HG02840 (cell line): ENCODE data around the gene ADAMTS17.

Source experiments
- ATAC-seq: cut with Tn5 transposase; IDR thresholded peaks from one replicate; pipeline ENCODE4 v1.9.1; 2021; ENCODE audit warnings: mild to moderate bottlenecking, moderate library complexity, moderate number of reproducible peaks; ENCODE audit not compliant: unreplicated experiment, low FRiP score

ADAMTS17 gene

GRCh38 chr15:100252779-100253417 lies 88.9 kb downstream of the ADAMTS17 start:
- ATAC-seq, result no peak

- no peak for ATAC-seq
Measured at GRCh38 chr15:100252359-100252758, 89.4 kb downstream of the ADAMTS17 start.

DNA sequence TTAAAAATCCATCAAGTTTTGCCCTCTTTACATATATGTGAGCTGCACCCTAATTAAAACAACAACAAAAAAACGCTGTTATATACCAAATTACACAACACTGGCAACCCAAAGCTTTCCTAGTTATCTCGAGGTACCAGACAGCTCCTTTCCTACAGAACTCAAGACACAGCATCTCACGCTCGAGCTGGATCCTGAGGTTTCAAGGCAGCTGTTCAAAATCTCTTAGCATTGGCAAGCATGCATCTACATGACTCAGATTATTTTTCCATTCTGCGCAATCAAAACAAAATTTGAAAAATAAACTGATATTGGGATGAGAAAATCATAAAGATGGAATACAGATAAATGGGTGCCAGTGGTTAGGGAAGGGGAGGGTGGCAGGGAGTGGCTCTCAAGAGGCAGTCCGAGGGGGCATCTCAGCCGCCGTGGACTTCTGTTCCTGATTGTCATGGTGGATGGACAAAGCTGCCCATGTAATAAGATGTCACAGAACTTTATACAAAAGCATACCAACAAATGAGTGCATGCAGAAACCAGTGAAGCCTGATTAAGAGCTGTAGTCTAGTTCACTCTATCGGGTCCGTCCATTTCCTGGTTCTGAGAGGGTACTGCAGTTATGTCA lies 91.5 kb downstream of the ADAMTS17 start:
- ATAC-seq, result no peak

GRCh38 chr15:100249096-100249815 lies 92.5 kb downstream of the ADAMTS17 start:
- no peak for ATAC-seq

DNA sequence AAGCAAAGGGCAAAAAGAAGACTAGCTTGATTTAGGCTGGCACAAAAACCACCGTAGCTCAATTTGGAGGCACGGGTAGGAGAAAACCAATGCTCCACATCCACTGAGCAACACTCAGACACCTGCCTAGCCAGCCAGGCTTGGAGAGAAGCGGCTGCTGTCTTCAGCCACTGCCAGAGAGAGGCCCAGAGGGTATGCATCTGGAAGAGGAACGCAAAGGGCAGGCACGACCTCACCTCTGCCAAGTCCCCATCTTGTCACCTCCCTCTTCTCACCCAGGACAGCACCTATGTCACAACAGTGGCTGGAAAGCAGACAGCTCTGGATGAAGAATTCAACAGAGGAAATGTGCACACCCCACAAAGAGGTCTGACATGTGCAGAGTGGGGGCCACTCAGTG lies 93.5 kb downstream of the ADAMTS17 start:
- ATAC-seq, result no peak

DNA sequence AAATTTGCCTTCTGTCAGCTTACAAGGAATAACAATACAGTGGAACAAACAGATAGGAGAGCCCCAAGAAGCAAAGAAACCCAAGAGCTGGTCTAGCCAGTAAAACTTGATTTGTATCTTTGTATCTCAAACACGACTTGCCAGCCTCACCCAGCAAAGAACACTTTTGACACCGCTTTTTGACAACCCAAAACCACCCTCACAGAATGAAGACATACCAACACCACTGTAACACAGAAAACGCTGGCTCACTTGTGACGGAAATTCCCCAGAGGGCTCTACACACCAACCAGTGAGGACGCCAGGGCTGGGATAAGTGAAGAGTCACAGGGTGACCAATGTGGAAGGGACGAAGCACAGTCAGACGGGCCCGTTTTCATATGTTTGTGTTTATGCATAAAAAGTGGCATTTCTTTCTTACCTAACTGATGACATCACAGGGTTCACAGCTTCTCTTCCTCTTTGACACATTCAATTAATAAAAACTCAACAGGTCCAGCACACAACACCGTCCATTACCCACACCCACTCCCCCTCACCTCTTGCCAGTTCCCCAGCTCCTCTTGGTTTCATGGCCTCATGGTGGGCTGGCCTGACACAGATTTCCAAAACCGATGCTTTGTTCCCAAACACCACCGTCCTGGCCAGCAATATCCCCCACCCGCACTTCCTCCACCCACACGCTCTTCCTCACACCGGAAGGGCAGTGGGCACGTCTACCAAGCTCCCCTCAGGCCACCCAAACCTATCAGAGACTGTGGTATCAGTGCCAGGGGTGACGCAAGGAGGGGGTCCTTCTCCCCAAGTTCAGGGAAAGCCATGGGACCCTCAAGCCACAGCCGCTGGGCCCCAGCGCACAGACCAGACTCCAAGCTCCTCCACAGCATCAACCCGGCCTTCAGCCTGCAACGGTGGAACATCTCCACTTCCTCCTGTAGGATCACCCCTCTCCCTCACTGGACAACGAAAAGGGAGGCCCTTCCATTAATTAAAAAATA lies 94.2 kb downstream of the ADAMTS17 start:
- no peak for ATAC-seq

- no peak for ATAC-seq
Measured at GRCh38 chr15:100245855-100246254, 95.9 kb downstream of the ADAMTS17 start.

DNA sequence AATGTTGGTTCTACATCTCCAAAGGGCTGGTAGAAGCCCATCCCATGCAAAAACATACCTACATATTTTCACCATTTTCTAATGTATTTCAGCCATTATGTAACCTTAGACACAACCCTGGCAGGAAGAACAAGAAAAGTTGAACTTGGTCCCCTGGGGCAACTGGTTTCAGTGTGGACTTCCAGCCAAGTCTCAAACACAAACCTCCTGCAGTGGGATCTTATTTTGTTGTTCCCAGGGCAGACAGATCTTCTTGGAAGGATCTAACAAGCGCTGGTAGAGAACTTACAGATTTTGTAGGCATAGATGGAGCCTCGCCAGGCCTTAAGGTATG lies 96.3 kb downstream of the ADAMTS17 start:
- ATAC-seq, result no peak

- no peak for ATAC-seq
Measured at GRCh38 chr15:100244796-100245486, 96.8 kb downstream of the ADAMTS17 start.

GRCh38 chr15:100242989-100243388 lies 98.8 kb downstream of the ADAMTS17 start:
- no peak for ATAC-seq

GRCh38 chr15:100241572-100242482 lies 99.9 kb downstream of the ADAMTS17 start:
- ATAC-seq, result no peak

DNA sequence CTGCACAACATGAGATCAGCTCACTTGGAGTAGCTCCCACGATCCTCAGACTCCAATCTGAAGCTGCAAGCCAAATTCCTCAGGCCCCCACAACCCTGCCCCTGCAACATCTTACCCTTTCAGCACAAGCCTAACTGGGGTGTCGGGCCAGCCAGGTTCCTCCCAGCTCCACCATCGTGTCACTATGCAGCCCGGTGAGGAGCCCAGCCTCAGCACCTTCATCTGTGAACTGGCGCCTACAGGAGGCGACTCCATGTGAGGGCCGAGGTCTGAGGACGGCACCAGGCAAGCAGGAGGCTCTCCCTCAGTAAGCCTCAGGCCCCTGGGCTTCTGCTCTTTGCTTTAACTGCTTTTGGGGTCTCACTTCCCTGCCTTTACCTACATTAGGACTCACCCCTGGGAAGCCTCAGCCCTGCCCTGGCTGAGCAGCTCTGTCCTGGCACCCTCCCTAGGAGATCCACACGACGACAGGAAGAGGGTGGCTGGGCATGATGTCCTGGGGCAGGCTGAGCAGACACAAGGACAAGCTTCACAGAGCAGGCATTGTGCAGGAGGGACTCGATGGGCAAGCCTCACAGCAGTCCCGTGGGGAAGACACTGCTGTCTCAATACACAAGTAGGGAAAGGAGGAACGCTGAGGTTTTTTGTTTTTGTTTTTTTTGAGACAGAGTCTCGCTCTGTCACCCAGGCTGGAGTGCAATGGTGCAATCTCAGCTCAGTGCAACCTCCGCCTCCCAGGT lies 104.6 kb downstream of the ADAMTS17 start:
- ATAC-seq, result no peak

DNA sequence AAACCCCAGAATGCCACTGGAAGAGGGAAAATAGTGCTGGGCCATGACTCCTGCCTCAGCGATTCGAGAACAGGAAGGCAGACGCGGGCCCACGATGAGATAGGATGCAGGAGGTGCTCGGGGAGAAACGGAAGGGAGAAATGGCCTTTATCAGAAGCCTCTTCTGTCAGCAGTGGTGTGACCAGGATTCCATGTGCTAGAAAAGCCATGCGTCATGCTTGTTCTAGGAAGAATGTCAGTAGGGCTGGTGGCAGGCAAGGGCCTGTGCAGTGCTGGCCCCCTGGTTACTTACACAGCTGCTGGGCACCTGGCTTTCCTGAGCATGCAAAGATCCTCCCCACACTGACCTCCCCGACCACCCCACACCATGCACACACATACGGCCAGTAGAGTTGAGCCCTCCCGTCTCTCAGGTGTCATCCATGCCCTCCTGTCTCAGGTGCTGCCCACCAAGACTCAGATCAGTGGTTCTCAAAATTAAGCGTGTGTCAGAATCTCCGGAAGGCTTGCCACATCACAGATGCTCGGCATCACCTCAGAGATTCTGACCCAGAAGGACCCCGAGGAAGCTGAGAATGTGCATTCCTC lies 106.7 kb downstream of the ADAMTS17 start:
- ATAC-seq, result no peak

DNA sequence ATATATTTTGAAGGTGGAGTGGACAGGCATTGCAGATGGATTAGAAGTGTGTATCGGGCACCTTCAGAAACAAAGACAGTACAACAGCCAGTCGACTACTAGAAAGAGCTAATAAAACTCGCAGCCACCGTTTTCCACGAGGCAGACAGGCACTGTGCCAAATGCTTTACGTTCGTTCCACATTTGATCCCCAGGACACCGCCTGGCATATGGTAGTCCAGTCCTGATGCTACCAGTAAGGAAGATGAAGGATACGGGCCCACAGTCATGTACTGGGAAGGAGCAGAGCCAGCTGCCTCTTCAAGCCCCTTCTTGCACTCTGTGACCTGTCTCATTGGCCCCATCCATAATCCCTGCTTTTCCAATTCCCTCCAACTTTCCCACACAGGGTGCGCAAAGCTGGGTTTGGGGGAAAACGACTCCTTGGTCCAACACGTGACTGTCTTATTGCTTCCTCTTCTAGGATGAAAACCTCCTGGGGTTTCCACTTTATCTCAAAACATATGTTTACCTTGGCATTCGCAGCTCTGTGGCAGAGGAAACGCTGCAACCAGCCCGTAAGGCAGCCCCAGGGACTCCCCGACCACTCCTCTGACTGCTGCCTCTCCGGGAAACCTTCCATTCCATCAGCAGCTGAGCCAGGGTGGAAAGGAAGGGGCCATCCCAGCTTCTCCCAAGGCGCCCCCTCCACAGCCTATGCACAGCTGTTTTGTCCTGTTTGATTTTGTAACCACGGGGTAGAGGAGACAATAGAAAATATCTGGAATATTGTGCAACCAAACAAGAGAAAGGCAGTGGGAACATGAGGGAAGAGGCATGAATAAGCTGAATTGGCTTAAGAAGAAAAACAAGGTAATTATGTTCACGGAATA lies 107.4 kb downstream of the ADAMTS17 start:
- ATAC-seq, result no peak

GRCh38 chr15:100230784-100231183 lies 111.0 kb downstream of the ADAMTS17 start:
- no peak for ATAC-seq

DNA sequence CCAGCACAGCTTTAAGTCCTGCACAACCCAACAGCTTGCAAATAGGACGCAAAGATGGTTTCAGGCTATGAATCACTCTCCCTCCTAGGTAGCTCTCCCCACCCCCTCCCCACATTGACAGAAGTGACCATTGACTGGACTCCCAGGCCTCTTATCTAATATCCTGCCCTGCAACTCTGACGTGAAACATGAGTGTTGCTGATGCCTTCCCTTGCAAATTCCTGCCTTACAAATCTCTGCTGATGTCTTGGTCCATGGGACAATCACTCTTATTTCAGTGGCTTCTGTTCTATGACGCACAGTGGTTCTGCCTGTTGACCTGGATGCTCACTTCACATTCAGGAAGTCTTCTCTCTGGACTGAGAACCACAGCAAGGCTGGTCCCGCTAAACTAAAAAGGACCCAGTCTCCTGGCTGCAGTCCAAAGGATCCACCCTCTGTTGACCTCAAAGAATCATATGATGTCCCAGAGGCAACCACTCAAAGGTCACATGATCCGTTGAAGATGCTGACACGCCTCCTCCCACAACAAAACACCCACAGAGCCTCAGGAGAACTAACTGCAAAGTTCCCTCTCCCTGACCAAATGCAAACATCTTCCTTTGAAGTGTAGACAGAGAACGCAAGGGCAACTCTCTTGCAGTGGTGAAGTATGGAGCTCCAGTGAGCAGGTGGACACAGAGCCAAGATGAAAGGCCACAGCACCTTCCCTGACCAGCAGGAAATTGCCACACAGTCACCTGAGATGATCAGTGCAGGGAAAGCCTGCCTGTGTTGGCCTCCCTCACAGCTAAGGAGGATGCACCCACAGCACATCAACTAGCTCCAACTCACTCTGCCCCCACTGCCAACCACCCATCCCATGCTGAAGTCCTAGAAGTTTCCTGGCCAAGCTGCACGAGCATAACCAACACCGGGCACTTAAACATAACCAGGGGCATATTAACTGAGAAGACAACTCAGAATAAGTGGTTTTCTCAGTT lies 112.3 kb downstream of the ADAMTS17 start:
- ATAC-seq, result no peak
